ENCODE measurements around the gene ZFAND5.

Gene ZFAND5

DNA sequence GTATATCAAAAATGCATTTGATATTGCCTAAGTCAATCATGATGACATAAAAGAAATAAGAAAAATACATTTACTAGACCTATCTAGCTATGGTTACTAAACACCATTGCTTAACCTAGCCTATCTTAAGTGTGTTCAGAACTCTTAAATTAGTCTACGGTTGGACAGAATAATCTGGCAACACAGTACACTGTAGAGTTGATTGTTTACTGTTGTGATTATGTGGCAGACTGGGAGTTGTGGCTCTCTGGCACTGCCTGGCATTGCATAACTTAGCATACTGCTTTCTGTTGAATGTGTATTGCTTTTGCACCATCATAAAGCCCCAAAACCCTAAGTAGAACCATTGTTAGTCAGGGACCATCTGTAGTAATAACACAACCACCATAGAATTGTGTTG is 21.2 kb upstream of the ZFAND5 start:
- CTCF ChIA-PET = no interaction called here
- DNase-seq (ENCODE audit: extremely low spot score) = no peak
- POLR2A ChIA-PET = no interaction called here
- TF ChIP-seq BHLHE40 (IDR thresholded peaks at IDR 0.05; ENCODE audit: borderline replicate concordance) = no peak
- no peak for TF ChIP-seq ZNF384 (IDR thresholded peaks at IDR 0.05)
- no peak for TF ChIP-seq CTBP1 (IDR thresholded peaks at IDR 0.05; ENCODE audit: borderline replicate concordance)
- no peak for TF ChIP-seq SUZ12 (IDR thresholded peaks at IDR 0.05)
- TF ChIP-seq SP1 (IDR thresholded peaks at IDR 0.05) = no peak
- no peak for TF ChIP-seq FOXA1 (IDR thresholded peaks at IDR 0.05)
- TF ChIP-seq LEF1 (IDR thresholded peaks at IDR 0.05; ENCODE audit: borderline replicate concordance) = no peak
- TF ChIP-seq NFRKB (IDR thresholded peaks at IDR 0.05) = no peak
- TF ChIP-seq PKNOX1 (IDR thresholded peaks at IDR 0.05) = no peak
- TF ChIP-seq HDGF (IDR thresholded peaks at IDR 0.05; ENCODE audit: borderline replicate concordance) = no peak

GRCh38 chr9:72384710-72385485 is 19.9 kb upstream of the ZFAND5 start:
- TF ChIP-seq CTBP1 (IDR thresholded peaks at IDR 0.05; ENCODE audit: borderline replicate concordance) = no peak
- no peak for TF ChIP-seq HDGF (IDR thresholded peaks at IDR 0.05; ENCODE audit: borderline replicate concordance)
- ChIA-PET CTCF (no interaction called here), POLR2A (interaction anchor here (2.3 kb wide), 1 partner anchor 19 kb away, joined by 8 read pairs; the partner anchor contains the start of gene ZFAND5)
- DNase-seq (ENCODE audit: extremely low spot score) = no peak

DNA sequence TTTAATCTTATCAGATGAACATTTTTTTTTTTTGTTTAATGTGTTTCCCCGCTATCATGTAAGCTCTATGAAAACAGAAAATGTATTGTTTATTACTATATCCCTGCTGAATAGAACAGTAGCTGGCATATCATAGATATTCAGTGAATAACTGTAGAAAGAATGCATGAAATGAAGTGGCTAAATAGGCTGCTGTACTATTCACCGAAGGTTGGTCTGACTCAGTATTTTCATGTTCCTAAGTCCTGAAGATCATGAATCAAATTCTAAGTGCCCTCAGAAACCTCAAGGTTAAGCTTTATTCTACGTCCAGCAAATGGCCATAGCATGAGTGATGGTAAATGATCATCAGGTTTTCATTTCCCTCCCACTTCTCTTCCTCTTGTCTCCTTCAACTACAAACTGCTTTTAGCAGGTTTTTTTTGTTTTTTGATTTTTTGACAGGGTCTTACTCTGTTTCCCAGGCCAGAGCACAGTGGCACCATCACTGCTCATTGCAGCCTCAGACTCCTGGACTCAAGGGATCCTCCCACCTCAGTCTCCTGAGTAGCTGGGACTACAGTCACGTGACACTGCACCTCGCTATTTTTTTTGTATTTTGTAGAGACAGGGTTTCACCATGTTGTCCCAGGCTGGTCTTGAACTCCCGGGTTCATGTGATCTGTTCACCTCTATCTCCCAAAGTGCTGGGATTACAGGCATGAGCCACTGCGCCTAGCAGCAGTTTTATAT is 19.1 kb upstream of the ZFAND5 start:
- TF ChIP-seq L3MBTL2 (conservative IDR thresholded peaks at IDR 0.05) = no peak
- no peak for TF ChIP-seq FOXK2 (IDR thresholded peaks at IDR 0.05)
- no peak for TF ChIP-seq FOXA1 (IDR thresholded peaks at IDR 0.05)
- ChIA-PET CTCF (no interaction called here), POLR2A (interaction anchor here (2.3 kb wide), 1 partner anchor 19 kb away, joined by 8 read pairs; the partner anchor contains the start of gene ZFAND5)
- DNase-seq (ENCODE audit: extremely low spot score) = no peak

- no peak for DNase-seq (ENCODE audit: extremely low spot score)
- ChIA-PET POLR2A (no interaction called here), CTCF (no interaction called here)
- TF ChIP-seq NFRKB (IDR thresholded peaks at IDR 0.05) (no peak), FOXA1 (IDR thresholded peaks at IDR 0.05) (no peak), PKNOX1 (IDR thresholded peaks at IDR 0.05) (no peak), HDGF (IDR thresholded peaks at IDR 0.05; ENCODE audit: borderline replicate concordance) (no peak), CTBP1 (IDR thresholded peaks at IDR 0.05; ENCODE audit: borderline replicate concordance) (no peak), FOXK2 (IDR thresholded peaks at IDR 0.05) (no peak), ARNT (IDR thresholded peaks at IDR 0.05) (no peak), SP1 (IDR thresholded peaks at IDR 0.05) (no peak), LEF1 (IDR thresholded peaks at IDR 0.05; ENCODE audit: borderline replicate concordance) (no peak), L3MBTL2 (conservative IDR thresholded peaks at IDR 0.05) (no peak), TARDBP (IDR thresholded peaks at IDR 0.05) (no peak), SUZ12 (IDR thresholded peaks at IDR 0.05) (no peak)
Measured at GRCh38 chr9:72382405-72382804, 17.4 kb upstream of the ZFAND5 start.

DNA sequence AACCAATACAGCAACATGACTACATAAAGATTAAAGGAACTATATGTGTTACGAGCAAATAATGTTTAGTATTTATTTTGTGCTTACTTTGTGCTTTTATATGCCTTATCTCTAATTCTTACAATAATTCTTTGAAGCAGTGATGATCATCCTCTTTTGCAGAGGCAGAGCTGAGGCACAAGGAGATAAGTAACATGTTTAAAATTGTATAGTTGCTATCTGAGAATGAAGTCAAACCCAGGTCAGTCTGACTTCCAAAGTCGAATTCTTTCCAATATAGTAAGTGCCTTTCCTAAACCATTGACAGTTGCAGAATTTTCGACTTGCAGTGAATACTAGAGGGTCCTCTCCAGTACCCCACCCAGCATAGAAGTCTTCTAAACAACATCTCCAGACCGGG is 12.0 kb upstream of the ZFAND5 start:
- POLR2A ChIA-PET = no interaction called here
- CTCF ChIA-PET = no interaction called here
- TF ChIP-seq SP1 (IDR thresholded peaks at IDR 0.05) (no peak), FOXK2 (IDR thresholded peaks at IDR 0.05) (no peak), CTBP1 (IDR thresholded peaks at IDR 0.05; ENCODE audit: borderline replicate concordance) (no peak), ZNF384 (IDR thresholded peaks at IDR 0.05) (no peak), NFRKB (IDR thresholded peaks at IDR 0.05) (no peak), FOXA1 (IDR thresholded peaks at IDR 0.05) (no peak), SUZ12 (IDR thresholded peaks at IDR 0.05) (no peak), PKNOX1 (IDR thresholded peaks at IDR 0.05) (no peak), ELF4 (IDR thresholded peaks at IDR 0.05) (no peak), TARDBP (IDR thresholded peaks at IDR 0.05) (no peak), HDGF (IDR thresholded peaks at IDR 0.05; ENCODE audit: borderline replicate concordance) (no peak)
- no peak for DNase-seq (ENCODE audit: extremely low spot score)

- DNase-seq (ENCODE audit: extremely low spot score) = no peak
- TF ChIP-seq HDGF (IDR thresholded peaks at IDR 0.05; ENCODE audit: borderline replicate concordance) = no peak
- no peak for TF ChIP-seq L3MBTL2 (conservative IDR thresholded peaks at IDR 0.05)
- TF ChIP-seq ARNT (IDR thresholded peaks at IDR 0.05) = no peak
- TF ChIP-seq ELF4 (IDR thresholded peaks at IDR 0.05) = no peak
- TF ChIP-seq CTBP1 (IDR thresholded peaks at IDR 0.05; ENCODE audit: borderline replicate concordance) = no peak
- no peak for TF ChIP-seq TARDBP (IDR thresholded peaks at IDR 0.05)
- no peak for TF ChIP-seq SP1 (IDR thresholded peaks at IDR 0.05)
- TF ChIP-seq FOXK2 (IDR thresholded peaks at IDR 0.05) = no peak
- TF ChIP-seq ZNF384 (IDR thresholded peaks at IDR 0.05) = no peak
- TF ChIP-seq FOXM1 (IDR thresholded peaks at IDR 0.05; ENCODE audit: borderline replicate concordance) = no peak
- no peak for TF ChIP-seq FOXA1 (IDR thresholded peaks at IDR 0.05)
- no peak for TF ChIP-seq NFRKB (IDR thresholded peaks at IDR 0.05)
- TF ChIP-seq SUZ12 (IDR thresholded peaks at IDR 0.05) = no peak
- TF ChIP-seq LEF1 (IDR thresholded peaks at IDR 0.05; ENCODE audit: borderline replicate concordance) = no peak
- TF ChIP-seq PKNOX1 (IDR thresholded peaks at IDR 0.05) = no peak
- no peak for TF ChIP-seq BHLHE40 (IDR thresholded peaks at IDR 0.05; ENCODE audit: borderline replicate concordance)
- CTCF ChIA-PET = interaction anchor here (0.7 kb wide), 1 partner anchor 1943 kb away, joined by 4 read pairs; no protein-coding TSS in a partner anchor
- POLR2A ChIA-PET = interaction anchor here (1.4 kb wide), 1 partner anchor 9 kb away, joined by 4 read pairs; no protein-coding TSS in a partner anchor
Measured at GRCh38 chr9:72371151-72371550, 6.1 kb upstream of the ZFAND5 start.
